ENCODE data around the gene CLEC4E.
A peak's percentile ranks its signal among the peaks of the same experiment; 100 is the strongest.
"Not testable (repeated sequence)": the region's sequence is repeated elsewhere in the genome, so short reads cannot be mapped to it uniquely, and the experiment has no call there.

CLEC4E gene

GRCh38 chr12:8540831-8541230, at the start of gene CLEC4E:
Gene CLEC4E, minus strand, starts transcription at chr12:8540905. Its CDS starts 108 bp downstream, at chr12:8540797.
- peak; percentile 22 for DNase-seq

GRCh38 chr12:8589679-8590078, 49.0 kb upstream of the CLEC4E start:
- no peak for DNase-seq

GRCh38 chr12:8584478-8584877, 43.8 kb upstream of the CLEC4E start:
- not testable (repeated sequence) for DNase-seq

- no peak for DNase-seq
Observed at GRCh38 chr12:8584004-8584403, 43.3 kb upstream of the CLEC4E start.

GRCh38 chr12:8581098-8581784, 40.5 kb upstream of the CLEC4E start:
- DNase-seq = no peak

- no peak for DNase-seq
Observed at GRCh38 chr12:8577879-8578278, 37.2 kb upstream of the CLEC4E start.

- DNase-seq = no peak
Observed at GRCh38 chr12:8572507-8572906, 31.8 kb upstream of the CLEC4E start.

GRCh38 chr12:8566525-8566924, 25.8 kb upstream of the CLEC4E start:
- DNase-seq = no peak

GRCh38 chr12:8566052-8566451, 25.3 kb upstream of the CLEC4E start:
- not testable (repeated sequence) for DNase-seq

- no peak for DNase-seq
Observed at GRCh38 chr12:8564656-8565055, 24.0 kb upstream of the CLEC4E start.

- no peak for DNase-seq
Observed at GRCh38 chr12:8563356-8563755, 22.7 kb upstream of the CLEC4E start.

- DNase-seq = no peak
Observed at GRCh38 chr12:8562310-8562709, 21.6 kb upstream of the CLEC4E start.

GRCh38 chr12:8561011-8561410, 20.3 kb upstream of the CLEC4E start:
- no peak for DNase-seq

- no peak for DNase-seq
Observed at GRCh38 chr12:8559676-8560075, 19.0 kb upstream of the CLEC4E start.

- DNase-seq = no peak
Observed at GRCh38 chr12:8556531-8557097, 15.9 kb upstream of the CLEC4E start.

- peak; percentile 70 for DNase-seq
Observed at GRCh38 chr12:8554451-8555195, 13.9 kb upstream of the CLEC4E start.

- no peak for DNase-seq
Observed at GRCh38 chr12:8553088-8553627, 12.5 kb upstream of the CLEC4E start.

GRCh38 chr12:8549381-8549780, 8.7 kb upstream of the CLEC4E start:
- DNase-seq = no peak

- DNase-seq = no peak
Observed at GRCh38 chr12:8548192-8548591, 7.5 kb upstream of the CLEC4E start.

GRCh38 chr12:8547645-8548044, 6.9 kb upstream of the CLEC4E start:
- DNase-seq = no peak

- DNase-seq = no peak
Observed at GRCh38 chr12:8546591-8546990, 5.9 kb upstream of the CLEC4E start.

- peak; percentile 67 for DNase-seq
Observed at GRCh38 chr12:8544295-8544694, 3.6 kb upstream of the CLEC4E start.

GRCh38 chr12:8541562-8541961, 857 bp upstream of the CLEC4E start:
- no peak for DNase-seq

GRCh38 chr12:8537820-8538219, 2.9 kb downstream of the CLEC4E start:
- DNase-seq = not testable (repeated sequence)

Measured in kidney glomerular epithelial cell (primary cell).